RCC 7860 (cell line): ENCODE measurements around the gene ZNRF3.
"Not testable (repeated sequence)": the region's sequence is repeated elsewhere in the genome, so short reads cannot be mapped to it uniquely, and the experiment has no call there.

Experiments
- DNase-seq: peaks from one replicate; pipeline ENCODE4 v3.0.0-alpha.2; 2015; ENCODE audit warnings: low spot score
- FAIRE-seq: peaks from 2 replicates; lab custom pipeline; 2012; peaks lifted over from hg19 to GRCh38; lab: Jason Lieb, UNC

The ZNRF3 gene

DNA sequence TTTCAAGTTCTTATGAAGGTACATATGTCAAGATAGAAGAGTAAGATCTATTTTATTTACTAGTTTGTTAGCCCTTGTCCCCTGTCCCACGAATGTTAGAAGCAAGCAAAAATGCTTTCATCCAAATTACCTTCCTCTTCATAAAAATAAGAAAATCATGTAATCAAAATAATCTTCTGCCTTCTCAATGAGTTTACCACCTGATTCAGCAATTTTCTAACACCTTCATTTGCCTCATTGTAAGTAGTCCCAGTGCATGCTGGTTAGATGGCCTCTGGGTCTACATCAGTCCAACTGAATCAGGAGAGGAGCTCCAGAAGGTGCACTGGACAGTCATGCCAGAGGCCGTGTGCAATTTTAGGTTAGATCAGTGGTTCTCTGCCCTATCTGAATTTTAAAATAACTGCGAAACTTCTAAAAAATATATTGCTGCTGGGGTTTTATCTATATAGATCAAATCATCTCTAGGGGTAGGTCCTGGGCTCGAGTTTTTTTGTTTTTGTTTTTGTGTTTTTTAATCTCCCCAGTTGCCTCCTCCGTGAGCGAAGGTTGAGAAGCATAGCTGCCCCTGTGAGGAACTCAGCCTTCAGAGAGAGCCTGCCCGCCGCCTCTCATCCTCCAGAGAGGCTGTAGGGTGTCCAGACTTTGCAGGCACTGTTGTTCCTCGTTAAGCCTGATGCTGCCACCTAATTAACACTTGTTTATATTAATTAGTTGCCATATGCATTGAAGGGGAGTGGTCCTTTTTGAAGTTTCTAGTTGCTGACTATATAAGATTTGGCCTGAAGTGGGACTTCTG is 146.0 kb downstream of the ZNRF3 start:
- DNase-seq (no peak), FAIRE-seq (no peak)

DNA sequence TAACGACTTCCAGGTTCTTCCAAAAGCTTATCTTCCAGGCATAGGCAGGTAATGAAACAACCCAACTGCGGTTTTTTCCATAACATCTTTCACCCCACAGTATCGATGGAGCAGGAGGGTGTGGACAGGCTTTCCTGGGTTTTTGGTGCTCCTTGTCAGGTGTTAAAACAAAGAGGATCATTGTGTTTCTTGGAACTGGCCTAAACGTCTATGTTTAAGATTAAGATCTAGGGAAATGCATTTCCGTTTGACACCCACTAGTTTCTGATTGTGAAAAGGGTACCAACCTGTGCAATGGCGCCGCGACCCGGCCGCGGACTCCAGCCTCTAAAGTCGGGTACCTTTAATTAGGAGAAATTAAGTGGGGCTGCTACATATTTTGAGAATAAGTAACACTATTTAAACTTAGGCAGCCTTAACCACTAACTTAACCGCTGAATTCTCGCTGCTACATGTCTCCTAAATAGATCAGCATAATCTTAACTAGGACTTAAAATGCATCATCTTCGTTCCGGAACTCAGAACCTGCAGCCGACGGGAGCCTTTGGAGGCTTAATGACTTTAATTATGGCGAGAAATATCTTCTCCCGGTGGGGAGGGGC is 146.7 kb downstream of the ZNRF3 start:
- peak; percentile 25 for DNase-seq
- FAIRE-seq: no peak

DNA sequence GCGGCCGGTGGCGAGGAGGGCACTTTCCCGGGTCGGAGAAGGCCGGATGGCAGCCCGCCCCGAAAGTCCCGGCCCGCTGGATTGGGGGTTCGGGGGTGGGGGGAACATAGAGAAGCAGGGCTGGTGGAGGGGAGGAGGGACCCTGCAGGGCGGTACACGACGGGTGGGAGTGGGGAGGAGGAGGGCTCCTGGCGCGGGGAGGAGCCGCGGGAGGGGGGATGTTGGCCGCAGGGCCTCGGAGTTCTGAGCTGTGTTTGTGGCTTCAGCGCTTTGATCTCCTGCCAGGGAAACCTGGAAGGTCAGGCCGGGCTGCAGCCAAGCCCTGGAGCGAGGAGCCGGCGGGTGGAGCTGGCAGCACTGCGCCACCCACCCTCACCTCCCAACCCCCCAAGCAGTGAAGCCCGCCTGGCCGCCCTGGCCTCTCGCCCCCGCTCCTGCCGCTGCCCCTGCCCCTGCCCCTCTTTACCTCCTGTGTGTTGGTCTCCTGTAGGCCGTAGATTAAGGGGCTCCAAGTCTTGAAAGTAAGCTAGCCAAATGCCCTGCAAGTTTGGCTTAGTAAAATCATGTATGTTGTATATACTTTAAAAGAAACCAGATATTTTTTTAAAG is 147.3 kb downstream of the ZNRF3 start:
- FAIRE-seq (peak; percentile 7), DNase-seq (peak; percentile 87)

DNA sequence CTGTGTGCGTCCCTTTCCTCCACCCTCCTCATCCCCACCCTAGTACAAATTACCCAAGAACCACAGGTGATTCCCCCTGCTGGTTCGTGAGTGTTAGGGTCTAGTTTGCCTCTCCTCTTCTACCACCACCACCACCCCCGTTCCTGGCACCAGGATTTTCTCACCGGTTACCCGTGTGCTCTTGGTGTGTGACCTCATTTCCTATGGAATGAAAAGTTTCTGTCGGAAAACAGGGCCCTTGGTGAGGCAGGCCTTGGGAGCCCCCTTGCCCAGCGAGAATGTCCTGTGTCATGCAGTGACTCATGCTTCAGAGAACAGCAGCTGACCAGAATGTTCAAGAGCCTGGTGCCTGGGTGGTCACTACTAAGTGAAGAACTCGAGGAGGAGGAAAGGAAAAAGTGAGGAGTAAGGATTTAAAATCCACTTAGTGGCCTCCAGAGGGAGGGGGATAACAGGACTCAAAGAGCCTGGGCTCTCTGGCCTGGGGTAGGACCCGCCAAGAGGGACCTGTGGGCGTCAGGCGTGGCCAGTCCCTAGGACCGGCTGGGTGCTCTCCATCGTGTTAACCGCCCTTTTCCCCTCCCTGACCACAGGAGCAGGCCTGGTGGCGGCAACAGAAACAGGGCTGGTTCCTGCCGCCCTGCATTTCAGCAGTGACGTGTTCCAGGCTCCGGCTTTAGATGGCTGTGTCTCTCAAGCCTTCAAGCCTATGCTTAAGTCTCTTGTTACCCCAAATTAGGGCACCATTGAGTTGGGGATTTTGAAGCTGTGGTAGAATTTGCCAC is 148.0 kb downstream of the ZNRF3 start:
- FAIRE-seq (peak; percentile 92), DNase-seq (peak; percentile 98)

GRCh38 chr22:29032014-29032475 is 148.7 kb downstream of the ZNRF3 start:
- FAIRE-seq: no peak
- DNase-seq: no peak

- DNase-seq (peak; percentile 59), FAIRE-seq (peak; percentile 81)
Observed at GRCh38 chr22:29032584-29032983, 149.2 kb downstream of the ZNRF3 start.

DNA sequence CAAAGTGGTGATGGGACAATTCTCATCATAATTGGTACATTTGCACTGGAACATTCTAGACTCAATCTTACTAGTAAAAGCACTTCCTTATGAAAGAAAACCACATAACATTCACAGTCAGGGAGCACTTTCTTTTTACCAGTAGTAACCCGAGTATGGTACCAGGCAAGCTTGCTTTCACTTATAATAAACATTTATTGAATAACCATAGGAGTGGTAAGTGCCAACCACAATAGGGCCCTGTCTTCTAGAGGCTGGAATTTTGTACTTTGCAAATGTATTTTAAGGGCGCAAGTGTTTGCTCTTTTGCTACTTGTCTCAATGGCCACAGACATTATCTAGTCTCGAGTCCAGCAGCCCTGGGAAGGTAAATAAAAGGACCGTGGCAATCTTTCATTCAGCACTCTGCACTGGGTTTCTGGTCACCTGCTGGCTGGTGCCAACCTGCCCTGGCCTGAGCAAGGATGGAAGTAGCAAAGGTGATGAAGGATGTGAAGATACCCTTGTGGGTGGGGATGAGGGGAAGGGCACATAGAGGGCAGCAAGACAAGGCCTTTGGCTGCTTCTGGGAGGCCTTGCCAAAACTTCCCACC is 154.1 kb downstream of the ZNRF3 start:
- no peak for FAIRE-seq
- no peak for DNase-seq

- FAIRE-seq (no peak), DNase-seq (no peak)
Observed at GRCh38 chr22:29039148-29039547, 155.8 kb downstream of the ZNRF3 start.

GRCh38 chr22:29039684-29040083 is 156.3 kb downstream of the ZNRF3 start:
- FAIRE-seq, DNase-seq: not testable (repeated sequence)

DNA sequence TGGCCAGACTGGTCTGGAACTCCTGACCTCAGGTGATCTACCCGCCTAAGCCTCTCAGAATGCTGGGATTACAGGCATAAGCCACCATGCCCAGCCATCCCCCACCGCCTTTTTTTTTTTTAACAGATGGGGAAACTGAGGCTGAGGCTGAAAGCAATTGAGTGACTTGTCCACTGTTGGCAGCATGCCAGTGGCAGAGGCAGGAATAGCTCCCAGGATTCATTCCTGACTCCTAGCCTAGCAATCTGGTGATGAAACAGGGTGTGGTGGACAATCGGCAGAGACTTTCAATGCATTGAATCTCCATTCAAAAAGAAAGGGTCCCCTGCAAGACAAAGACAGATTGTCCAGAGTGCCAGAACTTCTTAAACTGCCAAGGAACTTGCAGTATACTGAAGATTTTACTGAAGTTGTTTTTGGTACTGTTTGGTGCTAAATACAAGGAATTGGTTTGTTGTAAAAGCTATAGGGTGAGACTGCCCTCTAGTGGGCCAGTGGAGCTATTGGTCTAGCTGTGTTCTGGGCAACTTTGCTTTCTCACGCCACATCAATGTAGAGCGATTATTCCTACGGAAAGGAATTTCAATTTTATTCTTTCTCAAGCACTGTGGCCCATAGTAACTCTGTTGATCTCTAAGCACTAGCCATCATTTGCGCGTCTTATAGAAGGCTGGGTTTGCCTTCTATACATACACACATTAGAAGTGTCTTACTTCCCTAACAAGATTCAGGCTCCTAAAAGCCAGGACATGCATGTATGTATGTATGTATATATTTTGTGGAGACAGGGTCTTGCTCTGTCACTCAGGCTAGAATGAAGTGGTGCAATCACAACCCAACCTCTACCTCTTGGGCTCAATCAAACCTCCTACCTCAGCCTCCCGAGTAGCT is 157.3 kb downstream of the ZNRF3 start:
- FAIRE-seq: peak; percentile 35
- peak; percentile 63 for DNase-seq

DNA sequence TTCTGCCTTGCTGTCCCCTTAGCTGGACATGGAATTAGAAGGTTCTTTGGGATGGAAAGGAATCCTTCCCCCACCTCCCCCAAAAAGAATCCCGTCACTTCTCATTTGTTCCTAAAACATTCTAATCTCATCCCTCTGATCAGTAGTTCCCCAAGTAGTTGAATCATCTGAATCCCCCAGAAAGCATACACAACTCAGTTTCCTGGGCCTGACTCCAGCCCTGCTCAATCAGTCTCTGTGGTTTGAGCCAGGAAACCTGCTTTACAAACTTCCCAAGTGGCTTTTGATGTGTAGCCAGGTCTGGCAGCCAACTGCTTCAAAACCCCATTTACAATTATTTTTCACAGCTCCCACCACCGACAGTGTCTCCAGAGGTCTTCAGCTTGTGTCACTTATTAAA is 158.0 kb downstream of the ZNRF3 start:
- no peak for FAIRE-seq
- DNase-seq: no peak

GRCh38 chr22:29043906-29044575 is 160.7 kb downstream of the ZNRF3 start:
- peak; percentile 36 for DNase-seq
- peak; percentile 73 for FAIRE-seq

DNA sequence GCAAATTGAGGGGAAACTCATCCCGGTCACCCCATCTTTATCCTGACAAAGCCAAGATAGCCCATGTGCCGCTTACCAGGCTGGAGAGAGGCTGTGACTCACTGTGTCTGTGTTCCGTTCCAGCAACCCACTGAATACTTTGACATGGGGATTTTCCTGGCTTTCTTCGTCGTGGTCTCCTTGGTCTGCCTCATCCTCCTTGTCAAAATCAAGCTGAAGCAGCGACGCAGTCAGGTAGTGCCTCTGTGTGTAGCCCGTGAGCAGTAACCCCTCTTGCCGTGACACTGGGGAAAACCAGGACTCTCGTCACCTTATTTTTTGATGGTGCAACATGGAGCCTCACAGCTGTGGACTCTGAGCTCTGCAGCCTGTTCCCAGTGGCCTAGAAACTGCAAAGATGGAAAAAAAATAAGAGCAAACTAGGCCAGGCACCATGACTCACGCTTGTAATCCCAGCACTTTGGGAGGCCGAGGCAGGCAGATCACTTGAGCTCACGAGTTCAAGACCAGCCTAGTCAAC is 161.3 kb downstream of the ZNRF3 start:
- DNase-seq: peak; percentile 84
- peak; percentile 88 for FAIRE-seq

GRCh38 chr22:29048822-29049654 is 165.7 kb downstream of the ZNRF3 start:
- no peak for DNase-seq
- FAIRE-seq: no peak

GRCh38 chr22:29049655-29050263 is 166.4 kb downstream of the ZNRF3 start:
- FAIRE-seq: no peak

DNA sequence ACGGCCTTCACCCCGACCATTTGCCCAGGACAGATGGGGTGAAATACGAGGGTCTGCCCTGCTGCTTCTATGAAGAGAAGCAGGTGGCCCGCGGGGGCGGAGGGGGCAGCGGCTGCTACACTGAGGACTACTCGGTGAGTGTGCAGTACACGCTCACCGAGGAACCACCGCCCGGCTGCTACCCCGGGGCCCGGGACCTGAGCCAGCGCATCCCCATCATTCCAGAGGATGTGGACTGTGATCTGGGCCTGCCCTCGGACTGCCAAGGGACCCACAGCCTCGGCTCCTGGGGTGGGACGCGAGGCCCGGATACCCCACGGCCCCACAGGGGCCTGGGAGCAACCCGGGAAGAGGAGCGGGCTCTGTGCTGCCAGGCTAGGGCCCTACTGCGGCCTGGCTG is 167.1 kb downstream of the ZNRF3 start:
- DNase-seq (no peak), FAIRE-seq (no peak)

More at GRCh38 chr22:29049655-29050263, 166.4 kb downstream of the ZNRF3 start:
- DNase-seq: no peak

DNA sequence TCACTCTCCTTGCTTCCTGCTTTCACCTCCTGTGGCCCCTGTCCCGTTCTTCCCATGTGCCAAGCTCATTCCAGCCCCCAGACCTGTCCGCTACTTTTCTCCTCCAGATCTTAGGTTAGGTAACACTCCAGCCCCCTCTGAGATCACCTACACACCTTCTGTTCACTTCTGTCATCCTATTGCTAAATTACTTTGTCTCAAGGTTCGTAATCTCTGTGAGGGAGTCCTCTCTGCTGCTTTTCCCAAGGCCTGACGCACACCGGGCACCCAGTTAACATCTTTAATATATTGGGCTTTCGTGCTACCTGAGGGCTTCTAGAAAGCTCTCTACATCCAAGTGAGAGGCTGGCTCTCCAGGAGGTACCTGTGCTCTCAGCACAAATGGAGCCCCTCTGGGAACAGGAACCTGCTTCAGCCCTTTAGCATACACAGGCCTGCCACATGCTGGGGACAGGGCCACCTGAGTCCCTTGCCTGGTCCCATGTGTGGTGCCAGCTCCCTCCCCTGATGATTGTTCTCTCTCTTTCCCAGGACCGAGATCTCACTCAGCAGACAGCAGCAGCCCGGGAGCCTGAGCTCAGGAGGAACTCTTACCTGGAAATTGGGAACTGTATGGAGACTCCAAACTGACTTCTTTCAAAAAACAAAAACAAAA is 169.8 kb downstream of the ZNRF3 start:
- no peak for DNase-seq
- no peak for FAIRE-seq
